ENCODE measurements around the gene MEAF6. TPM values are rescaled to one million over a fixed set of nuclear protein-coding genes. Genes with fewer than 3 reads are reported as not detected.
"Not testable (repeated sequence)": the region's sequence is repeated elsewhere in the genome, so short reads cannot be mapped to it uniquely, and the experiment has no call there.

MEAF6 gene
- total RNA-seq, 1 donor from 2014 or later, result 32.7 TPM

DNA sequence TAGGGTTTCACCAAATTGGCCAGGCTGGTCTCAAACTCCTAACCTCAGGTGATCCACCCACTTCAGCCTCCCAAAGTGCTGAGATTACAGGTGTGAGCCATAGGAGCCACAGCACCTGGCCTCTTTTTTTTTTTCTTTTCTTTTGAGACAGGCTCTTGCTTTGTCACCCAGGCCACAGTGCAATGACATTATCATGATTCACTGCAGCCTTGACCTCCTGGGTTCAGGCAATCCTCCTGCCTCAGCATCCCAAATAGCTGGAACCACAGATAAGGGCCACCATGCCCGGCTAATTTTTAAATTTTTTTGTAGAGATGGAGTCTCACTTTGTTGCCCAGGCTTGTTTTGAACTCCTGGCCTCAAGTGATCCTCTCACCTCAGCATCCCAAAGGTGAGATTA is 15.3 kb upstream of the MEAF6 start:
- not testable (repeated sequence) for ATAC-seq

DNA sequence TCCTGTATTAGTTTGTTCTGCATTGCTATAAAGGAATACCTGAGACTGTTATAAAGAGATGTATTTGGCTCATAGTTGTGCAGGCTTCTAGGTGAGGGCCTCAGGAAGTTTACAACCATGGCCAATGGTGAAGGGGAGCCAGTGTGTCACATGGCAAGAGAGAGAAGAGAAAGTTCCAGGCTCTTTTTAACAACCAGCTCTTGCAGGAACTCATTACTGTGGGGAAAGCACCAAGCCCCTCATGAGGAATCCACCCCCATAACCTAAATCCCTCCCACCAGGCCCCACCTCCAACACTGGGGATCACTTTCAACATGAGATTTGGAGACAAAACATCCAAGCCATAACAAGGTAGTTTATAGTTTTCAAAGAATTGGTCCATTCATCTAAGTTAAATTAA is 5.0 kb upstream of the MEAF6 start:
- ATAC-seq, result no peak

DNA sequence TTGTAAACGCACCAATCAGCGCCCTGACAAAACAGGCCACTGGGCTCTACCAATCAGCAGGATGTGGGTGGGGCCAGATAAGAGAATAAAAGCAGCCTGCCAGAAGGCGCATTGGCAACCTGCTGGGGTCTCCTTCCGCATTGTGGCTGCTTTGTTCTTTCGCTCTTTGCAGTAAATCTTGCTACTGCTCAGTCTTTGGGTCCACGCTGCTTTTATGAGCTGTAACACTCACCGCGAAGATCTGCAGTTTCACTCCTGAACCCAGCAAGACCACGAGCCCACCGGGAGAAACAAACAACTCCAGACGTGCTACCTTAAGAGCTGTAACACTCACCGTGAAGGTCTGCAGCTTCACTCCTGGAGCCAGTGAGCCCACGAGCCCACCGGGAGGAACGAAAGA is 4.4 kb upstream of the MEAF6 start:
- ATAC-seq, result not testable (repeated sequence)

DNA sequence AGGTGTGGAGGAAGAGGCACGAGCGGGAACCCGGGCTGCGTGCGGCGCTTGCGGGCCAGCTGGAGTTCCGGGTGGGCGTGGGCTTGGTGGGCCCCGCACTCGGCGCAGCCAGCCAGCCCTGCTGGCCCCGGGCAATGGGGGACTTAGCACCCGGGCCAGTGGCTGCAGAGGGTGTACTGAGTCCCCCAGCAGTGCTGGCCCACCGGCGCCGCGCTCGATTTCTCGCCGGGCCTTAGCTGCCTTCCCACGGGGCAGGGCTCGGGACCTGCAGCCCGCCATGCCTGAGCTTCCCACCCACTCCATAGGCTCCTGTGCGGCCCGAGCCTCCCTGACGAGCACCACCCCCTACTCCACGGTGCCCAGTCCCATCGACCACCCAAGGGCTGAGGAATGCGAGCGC is 3.7 kb upstream of the MEAF6 start:
- not testable (repeated sequence) for ATAC-seq

DNA sequence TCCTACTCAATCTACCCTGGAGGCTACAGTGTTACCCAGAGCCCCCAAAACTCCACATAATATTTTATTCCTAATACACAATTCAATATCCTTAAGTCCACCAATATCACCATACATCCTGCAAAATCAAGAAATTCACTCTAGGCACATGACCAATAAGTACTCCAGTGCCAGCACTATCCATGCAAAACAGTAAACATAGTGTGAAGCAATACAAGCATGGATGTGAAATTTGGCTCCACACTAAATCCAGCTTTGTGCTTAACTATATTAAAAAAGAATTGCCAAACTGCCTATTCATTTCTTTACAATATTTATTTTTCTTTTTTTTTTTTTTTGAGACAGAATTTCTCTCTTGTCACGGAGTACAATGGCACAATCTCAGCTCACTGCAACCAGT is 3.0 kb upstream of the MEAF6 start:
- no peak for ATAC-seq

DNA sequence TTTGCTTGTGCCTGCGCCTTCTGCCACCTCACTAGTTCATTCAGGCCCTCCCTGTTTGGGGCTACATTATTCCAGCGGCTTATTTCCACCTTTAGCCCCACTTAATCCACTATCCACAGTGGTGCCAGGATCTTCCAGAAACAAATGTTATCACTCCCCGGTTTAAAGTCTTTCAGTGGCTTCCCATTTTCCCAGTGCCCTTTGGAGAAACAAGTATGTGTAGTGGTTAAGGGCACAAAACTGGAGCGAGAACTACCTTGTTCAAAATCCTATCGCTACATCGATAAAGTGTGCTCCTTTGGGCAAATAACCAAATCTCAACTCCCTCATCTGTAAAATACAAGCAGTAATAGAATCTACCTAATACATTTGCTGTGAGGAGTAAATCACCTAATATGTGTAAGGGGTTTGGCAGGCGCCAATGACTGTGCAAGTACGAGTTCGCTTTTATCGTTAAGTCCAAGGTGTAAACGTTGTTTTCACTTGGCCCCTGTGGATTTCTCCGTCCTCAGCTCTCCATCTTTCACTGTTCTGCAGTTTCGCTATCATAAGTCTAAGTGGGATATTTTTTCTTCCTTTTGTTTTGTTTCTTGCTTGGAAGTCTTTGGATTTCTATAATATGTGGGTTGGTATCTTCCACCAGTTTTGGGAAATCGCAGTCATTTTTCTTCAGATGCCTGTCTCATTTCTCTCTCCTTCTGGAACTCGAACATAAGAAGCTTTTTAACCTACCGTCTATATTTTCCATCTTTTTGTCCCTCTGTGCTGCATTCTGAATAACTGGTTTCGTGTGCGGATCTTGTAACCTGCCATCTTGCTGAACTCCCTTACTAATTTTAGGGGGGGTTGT is 844 bp upstream of the MEAF6 start:
- no peak for ATAC-seq

DNA sequence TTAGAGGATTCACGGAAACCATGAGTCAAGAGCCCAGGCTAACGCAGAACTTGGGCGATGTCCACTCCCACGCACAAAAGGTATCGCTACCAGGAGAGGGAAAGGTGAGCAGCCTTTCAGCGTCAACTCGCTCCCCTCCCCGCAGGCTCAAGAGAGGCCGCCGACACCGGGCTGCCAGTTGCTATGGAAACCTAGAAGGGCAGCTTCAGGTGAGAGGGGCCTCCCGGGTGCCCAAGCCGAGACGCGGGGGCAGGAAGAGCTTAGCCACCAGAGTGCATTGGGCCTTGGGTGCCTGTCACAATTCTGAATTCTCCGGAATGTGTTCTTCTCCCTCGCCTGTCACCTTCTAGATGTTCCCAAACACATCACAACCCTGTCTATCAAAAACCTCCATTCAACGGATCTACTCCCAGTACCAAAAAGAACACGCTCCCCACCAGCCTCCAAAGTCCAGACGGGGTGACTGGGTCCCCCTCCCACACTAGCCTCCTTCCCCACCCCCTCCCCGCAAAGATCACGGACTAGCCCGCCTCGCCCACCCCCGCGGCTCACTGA is 694 bp downstream of the MEAF6 start:
- peak; percentile 37 for ATAC-seq

DNA sequence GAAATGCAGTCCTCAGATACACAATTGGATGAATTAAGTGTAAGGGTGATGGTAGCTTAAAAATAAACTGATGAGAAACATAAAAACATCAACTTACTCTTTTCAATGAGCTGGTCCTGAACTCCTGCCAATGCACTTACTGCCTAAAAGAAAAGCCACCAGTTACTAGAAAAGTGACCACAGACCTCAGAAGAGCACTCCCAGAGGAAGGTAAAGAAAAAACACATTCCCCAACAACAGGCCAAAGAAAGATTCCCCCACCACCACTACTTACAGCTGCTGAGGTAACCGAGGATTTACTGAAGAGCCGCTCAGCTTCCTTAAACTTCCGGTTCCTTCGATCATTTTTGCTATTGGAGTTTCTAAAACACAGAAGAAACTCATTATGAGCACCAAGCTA is 5.4 kb downstream of the MEAF6 start:
- no peak for ATAC-seq

DNA sequence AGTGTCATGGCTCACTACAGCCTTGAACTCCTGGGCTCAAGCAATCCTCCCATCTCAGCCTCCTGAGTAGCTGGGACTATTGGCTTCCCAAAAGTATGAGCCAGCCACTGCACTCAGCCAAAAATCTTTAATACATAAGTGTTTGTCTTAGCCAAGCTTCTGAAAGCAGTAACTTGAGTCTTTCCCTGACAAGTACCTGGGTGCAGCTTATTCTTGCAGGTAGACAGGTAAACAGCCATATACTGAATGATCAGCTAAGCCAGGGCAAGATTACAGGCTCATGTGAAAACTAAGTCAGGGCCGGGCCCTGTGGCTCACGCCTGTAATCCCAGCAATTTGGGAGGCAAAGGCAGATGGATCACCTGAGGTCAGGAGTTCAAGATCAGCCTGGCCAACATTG is 7.8 kb downstream of the MEAF6 start:
- ATAC-seq, result no peak

DNA sequence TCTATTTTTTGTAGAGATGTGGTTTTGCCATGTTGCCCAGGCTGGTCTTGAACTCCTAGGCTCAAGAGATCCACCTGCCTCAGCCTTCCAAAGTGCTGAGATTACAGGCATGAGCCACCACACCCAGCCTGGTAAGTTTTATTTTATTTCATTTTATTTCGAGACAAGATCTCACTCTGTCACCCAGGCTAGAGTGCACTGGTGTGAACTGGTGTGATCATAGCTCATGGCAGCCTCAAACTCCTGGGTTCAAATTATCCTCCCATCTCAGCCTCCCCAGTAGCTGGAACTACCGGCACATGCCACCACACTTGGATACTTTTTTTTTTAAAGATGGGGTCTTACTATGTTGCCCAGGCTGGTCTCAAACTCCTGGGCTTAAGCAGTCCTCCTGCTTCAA is 11.8 kb downstream of the MEAF6 start:
- not testable (repeated sequence) for ATAC-seq

DNA sequence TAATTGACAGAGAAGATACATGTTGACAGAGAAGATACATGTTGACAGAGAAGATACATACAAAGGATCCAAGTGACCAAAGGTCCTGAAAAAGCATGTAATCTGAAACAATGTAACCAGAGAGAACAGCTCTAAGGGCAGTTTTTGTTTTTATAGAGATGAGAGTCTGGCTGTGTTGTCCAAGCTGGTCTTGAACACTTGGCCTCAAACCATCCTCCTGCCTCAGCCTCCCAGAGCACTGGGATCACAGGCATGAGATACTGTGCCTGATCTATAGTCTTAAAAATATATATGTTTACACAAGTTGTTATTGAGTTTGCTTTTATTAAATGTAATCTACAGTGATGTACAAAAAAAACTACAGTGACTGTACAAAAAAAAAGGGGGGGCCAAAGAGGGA is 12.5 kb downstream of the MEAF6 start:
- ATAC-seq, result no peak

DNA sequence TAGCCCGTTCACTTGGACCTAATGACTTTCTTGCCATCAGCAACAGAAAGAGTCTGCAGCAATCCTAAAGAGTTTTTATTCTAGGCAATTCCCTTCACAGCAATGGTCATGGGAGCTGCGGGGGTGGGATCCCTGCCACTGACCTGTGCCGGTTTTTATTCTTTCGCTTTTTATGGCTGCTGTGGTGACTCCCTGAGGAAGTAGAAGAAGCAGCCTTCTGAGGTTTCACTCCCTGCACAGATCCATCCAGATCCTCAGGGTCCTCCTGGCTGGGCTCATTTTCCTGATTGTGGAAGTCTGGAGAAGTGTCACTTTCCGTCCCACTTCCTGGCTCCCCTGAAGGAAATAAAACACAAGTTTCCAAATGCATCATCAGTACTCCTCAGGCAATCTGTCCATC is 12.9 kb downstream of the MEAF6 start:
- ATAC-seq, result no peak

DNA sequence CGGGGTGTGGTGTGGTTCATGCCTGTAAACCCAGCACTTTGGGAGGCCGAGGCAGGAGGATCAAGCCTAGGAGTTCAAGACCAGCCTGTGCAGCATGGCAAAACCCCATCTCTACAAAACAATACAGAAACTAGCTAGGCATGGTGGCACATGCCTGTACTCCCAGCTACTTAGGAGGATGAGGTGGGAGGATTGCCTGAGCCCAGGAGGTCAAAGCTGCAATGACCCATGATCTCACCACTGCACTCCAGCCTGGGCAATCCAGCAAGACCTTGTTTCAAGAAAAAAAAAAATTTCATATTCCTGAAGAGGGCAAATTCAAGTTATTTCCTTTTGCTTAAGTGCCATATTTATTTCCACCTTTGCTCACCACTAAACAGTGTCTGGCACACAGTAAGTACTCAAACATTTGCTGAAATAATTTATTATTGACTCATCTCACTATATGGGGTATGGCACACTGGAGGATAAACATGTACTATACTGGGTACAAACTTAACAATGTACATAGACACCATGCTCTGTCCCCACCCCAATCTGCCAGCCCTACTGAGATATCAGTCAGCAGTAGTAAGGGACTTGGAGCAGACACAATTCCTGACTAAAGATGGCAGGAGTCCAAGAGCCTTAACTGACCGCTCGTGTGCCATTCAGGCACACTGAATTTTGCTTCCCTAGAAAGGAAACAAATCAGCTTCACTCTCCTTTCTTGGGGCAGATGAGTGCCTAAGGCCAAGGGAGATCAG is 15.5 kb downstream of the MEAF6 start:
- ATAC-seq, result peak; percentile 41

DNA sequence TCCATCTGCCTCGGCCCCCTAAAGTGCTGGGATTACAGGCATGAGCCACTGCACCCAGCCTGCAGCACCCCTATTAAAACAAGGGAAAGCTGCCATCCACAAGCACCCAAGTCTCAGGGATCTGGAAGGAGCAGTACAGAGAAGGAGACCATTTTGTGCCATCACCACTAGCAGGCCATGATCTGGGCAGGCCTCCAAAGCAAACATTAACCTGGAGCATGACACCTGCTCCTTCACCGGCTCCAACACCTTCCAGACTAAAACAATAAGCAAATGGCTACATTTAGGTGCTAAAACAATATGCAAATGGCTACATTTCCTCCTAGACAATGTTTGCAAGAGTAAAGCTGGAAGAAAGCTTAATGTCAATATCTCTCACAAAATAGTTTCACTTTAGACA is 16.7 kb downstream of the MEAF6 start:
- peak; percentile 55 for ATAC-seq

DNA sequence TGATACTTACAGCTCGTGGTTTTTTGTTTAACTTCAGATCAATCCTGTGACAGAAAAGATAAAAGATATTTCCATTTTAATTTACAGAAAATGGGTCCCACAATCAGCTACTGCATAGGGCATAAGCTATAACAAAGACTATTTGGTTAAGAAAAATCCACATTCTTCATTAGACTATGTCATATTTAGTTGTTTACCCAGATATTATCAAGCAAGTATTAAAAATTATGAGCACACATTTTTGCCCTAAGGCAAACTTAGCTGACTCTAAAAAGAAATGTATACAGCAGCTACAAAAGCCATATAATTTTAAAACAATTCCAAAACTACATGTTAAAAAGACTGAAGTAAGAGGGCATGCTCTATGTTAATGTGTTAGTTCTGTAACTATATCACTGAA is 18.7 kb downstream of the MEAF6 start:
- no peak for ATAC-seq

DNA sequence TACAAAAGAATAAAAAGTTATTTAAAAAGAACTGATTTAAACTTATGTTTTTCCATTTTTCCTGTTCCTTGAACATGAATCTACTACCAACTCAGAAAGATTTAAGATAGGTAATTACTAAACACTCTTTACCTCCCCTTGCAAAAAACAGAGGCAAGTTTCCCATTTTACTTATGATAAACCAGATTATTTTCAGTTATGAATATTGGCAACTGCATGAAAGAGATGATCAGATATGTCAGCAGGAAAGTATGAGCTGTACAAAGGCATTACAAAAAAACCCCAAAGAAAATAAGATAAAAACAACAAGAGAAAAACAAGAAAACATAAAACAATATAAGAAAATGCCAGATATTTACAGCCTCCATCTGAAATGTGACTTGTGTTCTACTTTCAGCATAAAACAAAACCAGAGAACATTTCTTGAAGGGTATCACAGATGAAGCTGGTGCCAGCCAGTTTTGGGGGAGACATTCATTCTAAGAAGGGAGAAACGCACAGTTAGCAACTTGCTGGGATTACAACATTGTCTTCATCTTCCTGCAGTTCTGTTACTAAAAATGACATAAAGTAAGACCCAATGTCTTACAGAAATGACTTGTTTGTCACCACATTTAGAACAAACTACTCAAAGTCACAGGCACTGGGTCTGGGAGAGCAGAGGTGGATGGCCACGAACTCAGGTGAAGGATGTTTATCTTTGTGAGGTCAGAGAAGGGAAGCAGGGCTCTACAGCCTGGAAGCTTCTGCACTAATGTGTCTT is 21.0 kb downstream of the MEAF6 start:
- no peak for ATAC-seq

DNA sequence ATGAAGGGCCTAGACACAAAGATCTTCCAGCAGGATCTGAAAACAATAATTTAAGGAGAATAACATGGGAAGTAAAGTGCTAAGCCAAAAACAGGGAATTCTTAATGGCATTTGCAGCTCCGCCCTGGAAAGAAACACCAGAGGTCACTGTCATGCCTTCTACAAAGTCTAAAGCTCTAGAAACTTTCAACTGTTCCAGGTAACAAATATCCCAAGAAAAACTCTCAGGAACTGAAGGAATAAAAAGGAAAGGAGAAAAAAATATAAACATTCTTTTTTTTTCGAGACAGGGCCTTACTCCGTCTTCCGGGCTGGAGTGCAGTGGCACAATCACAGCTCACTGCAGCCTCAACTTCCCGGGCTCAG is 27.0 kb downstream of the MEAF6 start:
- no peak for ATAC-seq

DNA sequence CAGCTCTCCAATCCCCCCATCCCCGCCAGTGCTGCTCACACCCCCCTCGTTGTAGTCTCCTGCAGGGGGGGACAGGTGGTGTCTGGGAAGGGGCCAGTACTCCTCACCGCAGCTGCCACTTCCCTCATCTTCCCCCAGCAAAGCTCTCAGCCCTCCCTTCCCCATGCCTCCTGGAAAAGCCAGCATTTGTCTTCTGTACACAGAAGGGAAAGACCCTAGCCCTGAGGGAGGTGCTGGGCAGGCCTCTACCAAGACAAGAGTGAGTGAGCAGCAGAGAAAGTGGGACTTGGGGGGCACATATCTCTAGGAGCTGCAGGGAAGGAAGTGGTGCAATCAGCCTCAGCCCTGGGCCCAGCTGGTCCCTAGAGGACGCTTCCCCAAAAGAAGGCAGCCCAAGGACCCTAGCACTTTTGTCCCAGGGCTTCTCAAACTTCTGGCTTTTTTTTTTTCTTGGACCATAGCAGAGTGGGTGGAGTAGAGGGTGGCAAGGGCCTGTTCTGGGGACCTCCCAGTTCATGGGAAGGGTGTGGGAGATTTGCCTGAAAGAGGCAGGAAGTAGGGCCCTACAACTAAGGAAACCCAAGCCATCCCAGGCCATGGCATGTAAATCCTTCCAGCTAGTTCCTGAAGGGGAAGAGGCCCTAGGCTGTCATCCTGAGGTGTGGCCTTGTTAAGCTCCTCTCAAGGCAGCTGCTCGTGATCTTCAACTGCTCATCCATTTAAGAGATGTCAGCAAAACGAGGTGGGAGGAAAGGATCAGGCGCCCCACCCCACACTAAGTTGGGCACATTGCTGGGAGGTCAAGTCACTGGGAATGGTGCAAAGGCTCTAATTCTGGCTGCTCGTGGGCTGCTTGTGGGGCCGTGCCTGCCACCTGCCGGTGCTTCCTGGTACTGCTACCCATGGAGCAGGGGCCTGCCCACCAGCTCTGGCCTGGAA is 27.6 kb downstream of the MEAF6 start:
- peak; percentile 75 for ATAC-seq

DNA sequence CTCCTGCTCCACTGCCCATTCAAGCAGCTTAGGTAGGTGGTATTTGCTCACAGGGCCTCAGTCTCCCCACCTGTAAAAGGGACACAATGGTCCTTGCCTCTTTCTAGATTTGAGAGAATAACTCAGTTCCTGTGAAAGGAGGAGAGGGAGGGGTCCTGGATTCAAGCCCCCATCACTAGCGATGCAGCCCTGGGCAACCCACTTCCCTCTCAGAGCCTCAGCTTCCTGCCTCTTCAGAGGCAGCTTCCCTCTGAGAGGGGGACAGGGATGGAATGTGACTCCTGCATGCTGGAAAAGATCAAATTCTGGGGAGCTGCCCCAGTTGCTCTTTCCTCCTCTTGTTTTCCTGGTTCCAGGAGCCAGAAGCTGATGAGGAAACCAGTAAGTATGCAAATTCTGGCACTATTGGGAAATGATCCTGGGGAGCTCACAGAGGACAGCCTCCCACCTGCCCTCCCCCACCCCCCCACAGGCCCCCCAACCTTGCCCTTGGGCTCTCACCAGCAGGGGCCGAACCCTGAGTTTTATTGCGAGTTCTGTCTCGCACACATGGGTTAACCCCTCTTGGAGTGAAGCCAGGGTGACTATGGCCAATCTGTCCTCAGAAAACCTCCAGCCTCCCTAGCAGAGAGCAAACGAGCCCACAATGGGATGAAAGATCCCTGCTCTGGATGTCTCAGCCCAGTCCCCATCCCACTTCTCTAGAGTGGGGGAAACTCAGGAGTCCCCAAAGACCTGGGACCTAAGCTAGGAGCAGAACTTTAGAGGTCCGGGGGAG is 28.5 kb downstream of the MEAF6 start:
- ATAC-seq, result peak; percentile 0

DNA sequence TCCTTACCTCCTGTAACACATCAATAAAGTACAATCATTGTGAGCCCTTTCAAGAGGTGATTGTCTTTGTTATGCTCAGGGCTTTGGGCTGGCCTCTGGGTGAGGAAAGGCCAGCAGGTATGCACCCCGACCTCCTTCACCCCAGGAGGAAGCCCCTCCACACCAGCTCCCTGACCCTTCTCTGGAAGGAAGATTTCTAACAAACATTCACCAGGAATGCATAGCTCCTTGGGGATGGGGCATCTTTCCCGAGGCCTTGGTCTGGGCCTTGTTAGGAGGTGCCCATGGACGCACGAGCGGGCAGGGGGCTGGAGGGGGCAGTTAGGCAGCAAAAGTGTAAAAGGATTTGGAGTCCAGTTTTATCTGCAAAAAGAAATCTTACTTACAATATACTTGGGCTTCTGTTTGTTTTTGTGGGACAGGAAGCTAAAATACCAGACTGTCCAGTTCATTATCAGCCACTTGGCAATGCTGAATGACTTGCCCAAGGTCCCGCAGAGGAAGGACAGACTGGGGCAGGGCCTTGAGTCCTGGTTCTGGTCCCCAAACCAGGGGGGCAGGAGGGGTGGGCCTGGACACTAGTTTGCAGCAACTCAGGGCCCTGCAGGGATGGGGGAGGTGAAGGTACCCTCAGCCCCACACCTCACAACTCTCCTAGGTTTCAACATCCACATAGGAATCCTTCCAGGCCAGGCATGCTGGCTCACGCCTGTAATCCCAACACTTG is 30.1 kb downstream of the MEAF6 start:
- ATAC-seq, result no peak

All from esophagus mucosa (tissue), 1 donor.